ENCODE results near the gene HES5. TPM values are rescaled to one million over a fixed set of nuclear protein-coding genes. Genes with fewer than 3 reads are reported as not detected.

Gene HES5
- total RNA-seq, 2 experiments from 2014 or later, result not detected

- H3K9me2 ChIP-seq (ENCODE audit: insufficient read depth, low read length), result no peaks in the 10 kb centered on the region
- CTCF ChIA-PET (ENCODE audit: unreplicated experiment), result interaction anchor here (1.1 kb wide), 1 partner anchor 12 kb away, joined by 7 read pairs; the partner anchor contains the start of gene PANK4
- no peak for DNase-seq (ENCODE audit: low spot score)
- no peaks in the 10 kb centered on the region for H3K36me3 ChIP-seq (ENCODE audit: insufficient read depth, low read length)
- no peak overlapping the region for H2AFZ ChIP-seq (ENCODE audit: low read length)
- no peak overlapping the region for H3K4me3 ChIP-seq (ENCODE audit: low read depth, low read length, poor library complexity, severe bottlenecking)
- no peaks in the 10 kb centered on the region for H4K20me1 ChIP-seq (ENCODE audit: insufficient read depth, low read length)
- TF ChIP-seq EZH2phosphoT487 (IDR thresholded peaks at IDR 0.05; ENCODE audit: borderline replicate concordance, low read depth, low read length) (no peak), CTCF (conservative IDR thresholded peaks at IDR 0.05; ENCODE audit: low read length) (no peak)
- no peak overlapping the region for H3K27ac ChIP-seq (ENCODE audit: low read depth, low read length, poor library complexity, severe bottlenecking)
- intact Hi-C loops (cut with micrococcal nuclease; ENCODE audit: unreplicated experiment), result no loop called here
- H3K9me3 ChIP-seq (ENCODE audit: low read length), result no peaks in the 10 kb centered on the region
- no peaks in the 10 kb centered on the region for H3K79me2 ChIP-seq (ENCODE audit: insufficient read depth, low read depth, low read length)
- H3K4me2 ChIP-seq (ENCODE audit: low read length), result no peak overlapping the region
- POLR2A ChIA-PET, result no interaction called here
- H3K4me1 ChIP-seq (ENCODE audit: insufficient read depth, low read length, poor library complexity, severe bottlenecking), result no peaks in the 10 kb centered on the region
- no TSS peak for BruUV-seq (replicated peaks)
Measured at GRCh38 chr1:2538376-2538775, 8.3 kb upstream of the HES5 start.

GRCh38 chr1:2537784-2538115 is 7.7 kb upstream of the HES5 start:
- ChIA-PET POLR2A (no interaction called here), CTCF (ENCODE audit: unreplicated experiment) (no interaction called here)
- Histone ChIP-seq H2AFZ (ENCODE audit: low read length) (no peak overlapping the region), H3K36me3 (ENCODE audit: insufficient read depth, low read length) (no peaks in the 10 kb centered on the region), H3K4me1 (ENCODE audit: insufficient read depth, low read length, poor library complexity, severe bottlenecking) (no peaks in the 10 kb centered on the region), H3K9me2 (ENCODE audit: insufficient read depth, low read length) (no peaks in the 10 kb centered on the region), H3K9me3 (ENCODE audit: low read length) (no peaks in the 10 kb centered on the region), H4K20me1 (ENCODE audit: insufficient read depth, low read length) (no peaks in the 10 kb centered on the region), H3K4me3 (ENCODE audit: low read depth, low read length, poor library complexity, severe bottlenecking) (no peak overlapping the region), H3K4me2 (ENCODE audit: low read length) (no peak overlapping the region), H3K79me2 (ENCODE audit: insufficient read depth, low read depth, low read length) (no peaks in the 10 kb centered on the region), H3K27ac (ENCODE audit: low read depth, low read length, poor library complexity, severe bottlenecking) (no peak overlapping the region)
- TF ChIP-seq EZH2phosphoT487 (IDR thresholded peaks at IDR 0.05; ENCODE audit: borderline replicate concordance, low read depth, low read length) (no peak), CTCF (conservative IDR thresholded peaks at IDR 0.05; ENCODE audit: low read length) (no peak)
- no TSS peak for BruUV-seq (replicated peaks)
- intact Hi-C loops (cut with micrococcal nuclease; ENCODE audit: unreplicated experiment), result no loop called here
- DNase-seq (ENCODE audit: low spot score), result no peak

GRCh38 chr1:2535981-2536380 is 5.9 kb upstream of the HES5 start:
- intact Hi-C loops (cut with micrococcal nuclease; ENCODE audit: unreplicated experiment), result no loop called here
- H3K27ac ChIP-seq (ENCODE audit: low read depth, low read length, poor library complexity, severe bottlenecking), result no peak overlapping the region
- H3K4me1 ChIP-seq (ENCODE audit: insufficient read depth, low read length, poor library complexity, severe bottlenecking), result no peaks in the 10 kb centered on the region
- H3K4me2 ChIP-seq (ENCODE audit: low read length), result no peak overlapping the region
- H3K9me2 ChIP-seq (ENCODE audit: insufficient read depth, low read length), result no peaks in the 10 kb centered on the region
- BruUV-seq (replicated peaks), result no TSS peak
- TF ChIP-seq CTCF (conservative IDR thresholded peaks at IDR 0.05; ENCODE audit: low read length), result no peak
- TF ChIP-seq EZH2phosphoT487 (IDR thresholded peaks at IDR 0.05; ENCODE audit: borderline replicate concordance, low read depth, low read length), result no peak
- no peaks in the 10 kb centered on the region for H3K36me3 ChIP-seq (ENCODE audit: insufficient read depth, low read length)
- no peak overlapping the region for H3K4me3 ChIP-seq (ENCODE audit: low read depth, low read length, poor library complexity, severe bottlenecking)
- no peaks in the 10 kb centered on the region for H3K9me3 ChIP-seq (ENCODE audit: low read length)
- ChIA-PET POLR2A (no interaction called here), CTCF (ENCODE audit: unreplicated experiment) (no interaction called here)
- no peak for DNase-seq (ENCODE audit: low spot score)
- H3K79me2 ChIP-seq (ENCODE audit: insufficient read depth, low read depth, low read length), result no peaks in the 10 kb centered on the region
- H4K20me1 ChIP-seq (ENCODE audit: insufficient read depth, low read length), result no peaks in the 10 kb centered on the region
- no peak overlapping the region for H2AFZ ChIP-seq (ENCODE audit: low read length)
